ENCODE measurements around the gene ECE2. TPM values are rescaled to one million over a fixed set of nuclear protein-coding genes. Genes with fewer than 3 reads are reported as not detected.

ECE2 gene
- total RNA-seq, 1 experiment from 2014 or later, result not detected

GRCh38 chr3:184291738-184292445 is 16.1 kb downstream of the ECE2 start:
- POLR2A ChIA-PET, result no interaction called here
- intact Hi-C loops (cut with micrococcal nuclease; ENCODE audit: unreplicated experiment), result no loop called here

GRCh38 chr3:184295771-184296170 is 19.9 kb downstream of the ECE2 start:
- no peak overlapping the region for H3K27ac ChIP-seq (ENCODE audit: low read length)
- DNase-seq (ENCODE audit: low read depth, low spot score), result no peak
- peaks cover 7% of the 10 kb centered on the region; the same call in 1 of the 2 replicates for H3K4me1 ChIP-seq (ENCODE audit: control insufficient read depth, insufficient read depth, low read length)
- no peak for ATAC-seq
- in situ Hi-C loops (cut with HindIII; ENCODE audit: low pct_unique_long_range_greater_than_20kb, low sequenced_read_pairs), result no loop called here
- no peak overlapping the region for H3K4me3 ChIP-seq (ENCODE audit: low read depth in 2 of 2, low read length in 2 of 2)
- TF ChIP-seq, protein P1, sequence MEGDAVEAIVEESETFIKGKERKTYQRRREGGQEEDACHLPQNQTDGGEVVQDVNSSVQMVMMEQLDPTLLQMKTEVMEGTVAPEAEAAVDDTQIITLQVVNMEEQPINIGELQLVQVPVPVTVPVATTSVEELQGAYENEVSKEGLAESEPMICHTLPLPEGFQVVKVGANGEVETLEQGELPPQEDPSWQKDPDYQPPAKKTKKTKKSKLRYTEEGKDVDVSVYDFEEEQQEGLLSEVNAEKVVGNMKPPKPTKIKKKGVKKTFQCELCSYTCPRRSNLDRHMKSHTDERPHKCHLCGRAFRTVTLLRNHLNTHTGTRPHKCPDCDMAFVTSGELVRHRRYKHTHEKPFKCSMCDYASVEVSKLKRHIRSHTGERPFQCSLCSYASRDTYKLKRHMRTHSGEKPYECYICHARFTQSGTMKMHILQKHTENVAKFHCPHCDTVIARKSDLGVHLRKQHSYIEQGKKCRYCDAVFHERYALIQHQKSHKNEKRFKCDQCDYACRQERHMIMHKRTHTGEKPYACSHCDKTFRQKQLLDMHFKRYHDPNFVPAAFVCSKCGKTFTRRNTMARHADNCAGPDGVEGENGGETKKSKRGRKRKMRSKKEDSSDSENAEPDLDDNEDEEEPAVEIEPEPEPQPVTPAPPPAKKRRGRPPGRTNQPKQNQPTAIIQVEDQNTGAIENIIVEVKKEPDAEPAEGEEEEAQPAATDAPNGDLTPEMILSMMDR (IDR thresholded peaks at IDR 0.05), result no peak
- TF ChIP-seq, protein P2, sequence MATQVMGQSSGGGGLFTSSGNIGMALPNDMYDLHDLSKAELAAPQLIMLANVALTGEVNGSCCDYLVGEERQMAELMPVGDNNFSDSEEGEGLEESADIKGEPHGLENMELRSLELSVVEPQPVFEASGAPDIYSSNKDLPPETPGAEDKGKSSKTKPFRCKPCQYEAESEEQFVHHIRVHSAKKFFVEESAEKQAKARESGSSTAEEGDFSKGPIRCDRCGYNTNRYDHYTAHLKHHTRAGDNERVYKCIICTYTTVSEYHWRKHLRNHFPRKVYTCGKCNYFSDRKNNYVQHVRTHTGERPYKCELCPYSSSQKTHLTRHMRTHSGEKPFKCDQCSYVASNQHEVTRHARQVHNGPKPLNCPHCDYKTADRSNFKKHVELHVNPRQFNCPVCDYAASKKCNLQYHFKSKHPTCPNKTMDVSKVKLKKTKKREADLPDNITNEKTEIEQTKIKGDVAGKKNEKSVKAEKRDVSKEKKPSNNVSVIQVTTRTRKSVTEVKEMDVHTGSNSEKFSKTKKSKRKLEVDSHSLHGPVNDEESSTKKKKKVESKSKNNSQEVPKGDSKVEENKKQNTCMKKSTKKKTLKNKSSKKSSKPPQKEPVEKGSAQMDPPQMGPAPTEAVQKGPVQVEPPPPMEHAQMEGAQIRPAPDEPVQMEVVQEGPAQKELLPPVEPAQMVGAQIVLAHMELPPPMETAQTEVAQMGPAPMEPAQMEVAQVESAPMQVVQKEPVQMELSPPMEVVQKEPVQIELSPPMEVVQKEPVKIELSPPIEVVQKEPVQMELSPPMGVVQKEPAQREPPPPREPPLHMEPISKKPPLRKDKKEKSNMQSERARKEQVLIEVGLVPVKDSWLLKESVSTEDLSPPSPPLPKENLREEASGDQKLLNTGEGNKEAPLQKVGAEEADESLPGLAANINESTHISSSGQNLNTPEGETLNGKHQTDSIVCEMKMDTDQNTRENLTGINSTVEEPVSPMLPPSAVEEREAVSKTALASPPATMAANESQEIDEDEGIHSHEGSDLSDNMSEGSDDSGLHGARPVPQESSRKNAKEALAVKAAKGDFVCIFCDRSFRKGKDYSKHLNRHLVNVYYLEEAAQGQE (IDR thresholded peaks at IDR 0.05; ENCODE audit: insufficient read depth in 1 of 2, low read depth in 2 of 2, low read length in 1 of 2), result no peak
- no peak for TF ChIP-seq SIN3A (IDR thresholded peaks at IDR 0.05; ENCODE audit: borderline replicate concordance, insufficient read depth, low read depth, low read length)
- no peak for TF ChIP-seq POLR2AphosphoS5 (IDR thresholded peaks at IDR 0.05; ENCODE audit: low read depth, low read length)
- TF ChIP-seq TCF7L2 (IDR thresholded peaks at IDR 0.05; ENCODE audit: low read depth, low read length), result no peak
- CTCF ChIA-PET, result no interaction called here
- POLR2A ChIA-PET, result no interaction called here
- no TSS peak for BruUV-seq (replicated peaks)
- intact Hi-C loops (cut with micrococcal nuclease; ENCODE audit: unreplicated experiment), result no loop called here
- no peaks in the 10 kb centered on the region for H3K27me3 ChIP-seq (ENCODE audit: control insufficient read depth, insufficient read depth, low read length)
- peaks cover 13% of the 10 kb centered on the region for H3K36me3 ChIP-seq (ENCODE audit: control insufficient read depth, insufficient read depth, low read length)
- H3K9me3 ChIP-seq (ENCODE audit: control insufficient read depth, insufficient read depth, low read depth, low read length), result no peaks in the 10 kb centered on the region

More at GRCh38 chr3:184291738-184292445, 16.1 kb downstream of the ECE2 start:
- Histone ChIP-seq H3K36me3 (ENCODE audit: control insufficient read depth, insufficient read depth, low read length) (no peaks in the 10 kb centered on the region), H3K27ac (ENCODE audit: low read length) (no peak overlapping the region), H3K9me3 (ENCODE audit: control insufficient read depth, insufficient read depth, low read depth, low read length) (no peaks in the 10 kb centered on the region), H3K27me3 (ENCODE audit: control insufficient read depth, insufficient read depth, low read length) (no peaks in the 10 kb centered on the region), H3K4me1 (ENCODE audit: control insufficient read depth, insufficient read depth, low read length) (no peaks in the 10 kb centered on the region), H3K4me3 (ENCODE audit: low read depth in 2 of 2, low read length in 2 of 2) (no peak overlapping the region)
- in situ Hi-C loops (cut with HindIII; ENCODE audit: low pct_unique_long_range_greater_than_20kb, low sequenced_read_pairs), result no loop called here
- TF ChIP-seq, protein P2 (IDR thresholded peaks at IDR 0.05; ENCODE audit: insufficient read depth in 1 of 2, low read depth in 2 of 2, low read length in 1 of 2), result no peak
- TF ChIP-seq TCF7L2 (IDR thresholded peaks at IDR 0.05; ENCODE audit: low read depth, low read length) (no peak), POLR2AphosphoS5 (IDR thresholded peaks at IDR 0.05; ENCODE audit: low read depth, low read length) (no peak), SIN3A (IDR thresholded peaks at IDR 0.05; ENCODE audit: borderline replicate concordance, insufficient read depth, low read depth, low read length) (no peak)
- TF ChIP-seq, protein P1 (IDR thresholded peaks at IDR 0.05), result no peak
- CTCF ChIA-PET, result no interaction called here
- DNase-seq (ENCODE audit: low read depth, low spot score) (no peak), ATAC-seq (no peak)
- no TSS peak for BruUV-seq (replicated peaks)
